Transverse colon (tissue), 4 donors: ENCODE measurements around the gene ZNF830. TPM values are rescaled to one million over a fixed set of nuclear protein-coding genes. Genes with fewer than 3 reads are reported as not detected.

ENCODE experiments used
- DNase-seq: peaks from one replicate; pipeline ENCODE4 v3.0.0-alpha.2; 2019
- H3K27ac ChIP-seq, 4 donors: fragments of 200-600 bp; sonication (generic); 2 replicates each; pipeline ENCODE4 v1.5.1; 2016 to 2018; ENCODE audit warnings: inconsistent platforms in 4 of 4
- H3K27me3 ChIP-seq: fragments of 200-600 bp; sonication (generic); 2 replicates; pipeline ENCODE4 v1.5.1; 2017; ENCODE audit warnings: inconsistent platforms
- H3K36me3 ChIP-seq, 4 donors: fragments of 200-600 bp; sonication (generic); 2 replicates each; pipeline ENCODE4 v1.5.1; 2017 to 2019; ENCODE audit warnings: inconsistent platforms in 4 of 4
- H3K4me1 ChIP-seq, 4 donors: fragments of 200-600 bp; sonication (generic); 2 replicates each; pipeline ENCODE4 v1.5.1; 2017 to 2020; ENCODE audit warnings: inconsistent platforms in 4 of 4
- H3K4me3 ChIP-seq, 4 donors: fragments of 200-600 bp; sonication (generic); 1 replicate in 1 of 4; 2 replicates in 3 of 4; pipeline versions ENCODE4 v1.5.1 to v1.6.1; 2017 to 2019; ENCODE audit warnings: inconsistent platforms in 4 of 4
- H3K9me3 ChIP-seq, 2 donors: fragments of 200-600 bp; sonication (generic); 2 replicates each; pipeline ENCODE4 v1.5.1; 2017 to 2019; ENCODE audit warnings: inconsistent platforms in 2 of 2
- EP300 ChIP-seq: sonication (generic); formaldehyde crosslinking; IDR thresholded peaks from one replicate; pipeline ENCODE4 v1.6.1; 2017; ENCODE audit warnings: antibody characterized with exemption, low read depth
- POLR2A ChIP-seq: fragments of 450-650 bp; IDR thresholded peaks from one replicate; pipeline ENCODE4 v1.6.1; 2016; ENCODE audit warnings: antibody characterized with exemption, mild to moderate bottlenecking, moderate library complexity
- POLR2AphosphoS5 ChIP-seq, 3 donors: sonication (generic); formaldehyde crosslinking; IDR thresholded peaks; one replicate each; pipeline ENCODE4 v1.6.1; 2016; ENCODE audit warnings: antibody characterized with exemption in 3 of 3
- WGBS, 2 donors: methylation state at CpG; one replicate each; pipeline ENCODE4 v1.1.5; 2018; ENCODE audit warnings: low coverage in 1 of 2; 5-methylcytosine and 5-hydroxymethylcytosine counted together
- in situ Hi-C, 4 donors: fragments of 200-750 bp; cut with MboI; loops; one replicate each; pipeline versions ENCODE4 v1.15.0 to v1.15.1; 2017; ENCODE audit warnings: low sequenced_read_pairs in 3 of 4, low pct_ligation_motif_present in 1 of 4, low pct_unique_long_range_greater_than_20kb in 1 of 4
- intact Hi-C: fragments of 100-400 bp; cut with DNase I; formaldehyde crosslinking; loops from one replicate; pipeline ENCODE4 v1.15.1; 2023; ENCODE audit warnings: low total_unique reads
- total RNA-seq, 4 donors: library from RNA; depleted of rRNA; stranded (reverse); fragments of >200 nt; gene quantifications; one replicate each; pipeline ENCODE4 v1.1.0, GENCODE V29; 2016
- TF ChIP-seq, protein P1 (sequence below), 5 experiments: fragments of 200-600 bp in 3 of 5; fragments of 450-650 bp in 2 of 5; sonication (generic) in 3 of 5; IDR thresholded peaks; 1 replicate in 2 of 5; 2 replicates in 3 of 5; pipeline ENCODE4 v1.5.1; 2016 to 2017; ENCODE audit warnings: antibody characterized with exemption in 5 of 5, inconsistent platforms in 3 of 5, mild to moderate bottlenecking in 2 of 5, moderate library complexity in 1 of 5

The ZNF830 gene
- total RNA-seq, 4 donors from 2014 or later, result 10.9 to 21.7 (median 14.1) TPM

- 32% methylated on average over 2 of the region's 2 CpGs; no CpG with 5 or more reads in 1 of the 2 donors for WGBS, 2 donors
- Histone ChIP-seq H3K27ac (no peak overlapping the region), H3K4me1 (no peaks in the 10 kb centered on the region), H3K36me3 (no peaks in the 10 kb centered on the region), H3K27me3 (no peaks in the 10 kb centered on the region), H3K4me3 (no peak overlapping the region), H3K9me3 (no peaks in the 10 kb centered on the region)
- in situ Hi-C loops (no loop called here), intact Hi-C loops (no loop called here)
- no peak for TF ChIP-seq POLR2AphosphoS5 (IDR thresholded peaks at IDR 0.05)
- no peak for TF ChIP-seq EP300
- no peak for TF ChIP-seq POLR2A
- TF ChIP-seq, protein P1, sequence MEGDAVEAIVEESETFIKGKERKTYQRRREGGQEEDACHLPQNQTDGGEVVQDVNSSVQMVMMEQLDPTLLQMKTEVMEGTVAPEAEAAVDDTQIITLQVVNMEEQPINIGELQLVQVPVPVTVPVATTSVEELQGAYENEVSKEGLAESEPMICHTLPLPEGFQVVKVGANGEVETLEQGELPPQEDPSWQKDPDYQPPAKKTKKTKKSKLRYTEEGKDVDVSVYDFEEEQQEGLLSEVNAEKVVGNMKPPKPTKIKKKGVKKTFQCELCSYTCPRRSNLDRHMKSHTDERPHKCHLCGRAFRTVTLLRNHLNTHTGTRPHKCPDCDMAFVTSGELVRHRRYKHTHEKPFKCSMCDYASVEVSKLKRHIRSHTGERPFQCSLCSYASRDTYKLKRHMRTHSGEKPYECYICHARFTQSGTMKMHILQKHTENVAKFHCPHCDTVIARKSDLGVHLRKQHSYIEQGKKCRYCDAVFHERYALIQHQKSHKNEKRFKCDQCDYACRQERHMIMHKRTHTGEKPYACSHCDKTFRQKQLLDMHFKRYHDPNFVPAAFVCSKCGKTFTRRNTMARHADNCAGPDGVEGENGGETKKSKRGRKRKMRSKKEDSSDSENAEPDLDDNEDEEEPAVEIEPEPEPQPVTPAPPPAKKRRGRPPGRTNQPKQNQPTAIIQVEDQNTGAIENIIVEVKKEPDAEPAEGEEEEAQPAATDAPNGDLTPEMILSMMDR (IDR thresholded peaks at IDR 0.05), result no peak
- no peak for DNase-seq
These were observed 12.8 kb downstream of the ZNF830 start for GRCh38 chr17:34974179-34974578.

DNA sequence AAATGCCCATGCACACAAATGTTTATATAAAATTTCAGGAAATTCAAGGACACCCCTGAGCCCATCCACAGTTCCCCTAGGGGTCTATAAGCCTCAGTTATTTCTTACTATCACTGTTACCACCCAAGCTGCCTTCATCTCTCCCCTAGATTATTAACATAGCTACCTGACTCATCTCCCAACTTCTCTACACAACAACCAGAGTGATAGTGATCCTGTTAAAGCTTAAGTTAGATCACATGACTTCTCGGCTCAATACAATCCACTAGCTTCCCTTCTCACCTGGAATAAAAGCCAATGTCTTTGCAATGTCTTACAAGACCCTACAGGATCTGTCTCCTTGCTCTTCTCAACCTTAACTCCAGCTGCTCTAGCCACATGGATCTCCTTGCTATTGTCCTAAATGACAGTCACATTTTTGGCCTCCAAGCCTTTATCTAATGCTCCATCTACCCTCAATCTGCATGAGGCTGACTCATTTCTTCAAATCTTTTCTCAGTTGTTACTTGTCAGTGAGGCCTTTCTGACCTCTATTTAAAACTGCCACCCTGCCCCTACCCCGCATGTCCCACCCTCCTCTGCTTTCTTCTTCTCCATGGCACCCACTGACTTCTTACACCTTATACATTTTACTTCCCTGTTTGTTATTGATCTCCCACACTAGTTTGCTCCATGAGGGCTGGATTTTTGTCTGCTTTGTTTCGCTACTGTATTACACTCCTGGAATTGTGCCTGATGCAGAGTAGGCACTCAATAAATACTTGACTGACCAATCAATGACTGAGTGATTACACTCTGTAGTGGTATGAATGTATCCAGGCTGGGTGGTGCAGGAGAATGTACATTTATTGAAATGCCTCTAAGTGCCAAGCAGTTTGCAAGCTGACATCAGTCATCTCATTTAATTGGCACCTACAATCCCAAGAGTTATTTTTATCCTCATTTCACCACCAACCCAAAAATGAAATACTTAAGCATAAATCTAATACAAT is 13.8 kb downstream of the ZNF830 start:
- in situ Hi-C loops (loop anchor here in 1 of 4 donors (25.0 kb wide), 1 partner anchor 112 kb away; no protein-coding TSS in a partner anchor), intact Hi-C loops (no loop called here)
- DNase-seq, result no peak
- no peak overlapping the region for H3K27ac ChIP-seq
- no peak overlapping the region for H3K4me3 ChIP-seq
- H3K4me1 ChIP-seq, result peaks cover 0 to 9% (median 2%) of the 10 kb centered on the region in 4 donors
- TF ChIP-seq EP300, result no peak
- TF ChIP-seq, protein P1 (IDR thresholded peaks at IDR 0.05), result no peak
- TF ChIP-seq POLR2AphosphoS5 (IDR thresholded peaks at IDR 0.05), result no peak
- no peak for TF ChIP-seq POLR2A
- 69 to 74% methylated on average over 2 to 3 of the region's 3 CpGs for WGBS, 2 donors
- H3K36me3 ChIP-seq, result no peaks in the 10 kb centered on the region
- no peaks in the 10 kb centered on the region for H3K9me3 ChIP-seq
- H3K27me3 ChIP-seq, result no peaks in the 10 kb centered on the region

- no peak overlapping the region for H3K4me3 ChIP-seq
- H3K27ac ChIP-seq, result peak overlapping the region in 1 of 4 donors; percentile 96
- TF ChIP-seq EP300 (no peak), POLR2AphosphoS5 (IDR thresholded peaks at IDR 0.05) (no peak), POLR2A (no peak)
- TF ChIP-seq, protein P1 (IDR thresholded peaks at IDR 0.05), result no peak
- H3K9me3 ChIP-seq, result no peaks in the 10 kb centered on the region
- intact Hi-C loops (no loop called here), in situ Hi-C loops (loop anchor here in 1 of 4 donors (25.0 kb wide), 1 partner anchor 108 kb away; no protein-coding TSS in a partner anchor)
- peaks cover 3 to 29% (median 13%) of the 10 kb centered on the region in 4 donors for H3K4me1 ChIP-seq
- H3K36me3 ChIP-seq, result no peaks in the 10 kb centered on the region
- WGBS, 2 donors, result 86 to 92% methylated on average over 7 of the region's 7 CpGs
- no peak for DNase-seq
- no peaks in the 10 kb centered on the region for H3K27me3 ChIP-seq
These were observed 17.8 kb downstream of the ZNF830 start for GRCh38 chr17:34979153-34979552.

GRCh38 chr17:34979650-34980352 is 18.5 kb downstream of the ZNF830 start:
- H3K27ac ChIP-seq, result peak overlapping the region; percentile 96 to 100 (median 96)
- H3K4me3 ChIP-seq, result peak overlapping the region in 3 of 4 donors; percentile 73 to 97 (median 80)
- in situ Hi-C loops, result loop anchor here in 1 of 4 donors (25.0 kb wide), 1 partner anchor 108 kb away; no protein-coding TSS in a partner anchor
- no peaks in the 10 kb centered on the region for H3K27me3 ChIP-seq
- no peaks in the 10 kb centered on the region for H3K9me3 ChIP-seq
- peaks cover 3 to 29% (median 13%) of the 10 kb centered on the region in 4 donors for H3K4me1 ChIP-seq
- TF ChIP-seq POLR2AphosphoS5 (IDR thresholded peaks at IDR 0.05), result no peak
- TF ChIP-seq EP300, result no peak
- TF ChIP-seq, protein P1 (IDR thresholded peaks at IDR 0.05), result no peak
- TF ChIP-seq POLR2A, result no peak
- 22 to 27% methylated on average over 7 to 15 of the region's 15 CpGs for WGBS, 2 donors
- intact Hi-C loops, result no loop called here
- no peaks in the 10 kb centered on the region for H3K36me3 ChIP-seq
- no peak for DNase-seq
